ENCODE data around the gene PHTF2.

DNA sequence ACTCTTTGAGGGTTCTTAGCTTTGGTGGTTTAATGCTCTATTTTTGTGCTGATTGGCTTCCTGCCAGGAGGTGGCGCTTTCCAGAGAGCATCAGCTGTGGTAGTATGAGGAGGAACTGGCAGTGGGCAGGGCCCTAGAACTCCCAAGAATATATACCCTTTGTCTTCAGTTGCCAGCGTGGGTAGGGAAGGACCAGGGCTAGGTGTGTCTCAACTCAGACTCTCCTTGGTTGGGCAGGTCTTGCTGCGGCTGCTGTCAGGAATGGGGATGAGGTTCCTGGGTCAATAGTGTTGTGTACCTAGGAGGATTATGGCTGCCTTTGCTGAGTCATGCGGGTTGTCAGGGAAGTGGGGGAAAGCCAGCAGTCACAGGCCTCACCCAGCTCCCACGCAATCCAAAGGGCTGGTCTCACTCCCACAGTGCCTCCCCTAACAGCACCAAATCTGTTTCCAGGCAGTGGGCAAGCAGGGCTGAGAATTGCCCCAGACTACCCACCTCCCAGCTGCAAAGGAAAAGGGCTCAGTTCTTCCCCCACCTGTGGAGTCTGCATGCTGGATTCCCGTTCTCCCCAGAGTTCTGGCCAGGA lies 191.5 kb downstream of the PHTF2 start:
- TF ChIP-seq EZH2phosphoT487 (IDR thresholded peaks at IDR 0.05; ENCODE audit: insufficient read depth, low read depth) (no peak), EZH2 (IDR thresholded peaks at IDR 0.05; ENCODE audit: insufficient read depth, poor library complexity, severe bottlenecking) (no peak)
